H9 (cell line): ENCODE data around the gene ALPI. TPM values are rescaled to one million over a fixed set of nuclear protein-coding genes. Genes with fewer than 3 reads are reported as not detected.
"Not testable (repeated sequence)": the region's sequence is repeated elsewhere in the genome, so short reads cannot be mapped to it uniquely, and the experiment has no call there.

Experiments used
- DNase-seq: peaks from one replicate; pipeline ENCODE4 v3.0.0-alpha.2; 2017
- H2AFZ ChIP-seq: one replicate; pipeline ENCODE4 v1.6.1; 2013; ENCODE audit warnings: mild to moderate bottlenecking, low read length, control low read depth, moderate library complexity
- H2AK5ac ChIP-seq: 2 replicates; pipeline ENCODE4 v1.6.1; 2013; ENCODE audit warnings: low read length, control low read depth, mixed read lengths; ENCODE audit not compliant: insufficient read length
- H2BK120ac ChIP-seq: one replicate; pipeline ENCODE4 v1.6.1; 2013; ENCODE audit warnings: low read depth, mild to moderate bottlenecking, low read length, control low read depth, inconsistent platforms; ENCODE audit not compliant: poor library complexity, severe bottlenecking
- H2BK12ac ChIP-seq: 2 replicates; pipeline ENCODE4 v1.6.1; 2013; ENCODE audit warnings: low read length, control low read depth, mixed read lengths, low read depth; ENCODE audit not compliant: insufficient read length
- H2BK15ac ChIP-seq: 2 replicates; pipeline ENCODE4 v1.6.1; 2013; ENCODE audit warnings: low read depth, low read length, control low read depth
- H2BK20ac ChIP-seq: one replicate; pipeline ENCODE4 v1.6.1; 2013; ENCODE audit warnings: low read depth, mild to moderate bottlenecking, low read length, control low read depth, inconsistent platforms; ENCODE audit not compliant: poor library complexity, severe bottlenecking
- H2BK5ac ChIP-seq: 2 replicates; pipeline ENCODE4 v1.6.1; 2013; ENCODE audit warnings: low read length, control low read depth, mixed read lengths; ENCODE audit not compliant: insufficient read length
- H3K14ac ChIP-seq: 2 replicates; pipeline ENCODE4 v1.6.1; 2013; ENCODE audit warnings: low read length, control low read depth; ENCODE audit not compliant: insufficient read depth
- H3K18ac ChIP-seq: 2 replicates; pipeline ENCODE4 v1.6.1; 2013; ENCODE audit warnings: low read depth, mild to moderate bottlenecking, mixed read lengths, low read length, control low read depth; ENCODE audit not compliant: insufficient read length
- H3K23ac ChIP-seq: 2 replicates; pipeline ENCODE4 v1.6.1; 2013; ENCODE audit warnings: low read length, control low read depth, mixed read lengths, low read depth; ENCODE audit not compliant: insufficient read length
- H3K23me2 ChIP-seq: 2 replicates; pipeline ENCODE4 v1.6.1; 2013; ENCODE audit warnings: low read depth, mild to moderate bottlenecking, mixed read lengths, low read length, control low read depth; ENCODE audit not compliant: insufficient read length, poor library complexity, severe bottlenecking
- H3K27ac ChIP-seq: 2 replicates; pipeline ENCODE4 v1.5.1; 2013; ENCODE audit warnings: low read length, control low read depth, mixed read lengths, low read depth; ENCODE audit not compliant: insufficient read length
- H3K27me3 ChIP-seq: 2 replicates; pipeline ENCODE4 v1.6.1; 2013; ENCODE audit warnings: low read length, control low read depth, inconsistent platforms; ENCODE audit not compliant: insufficient read depth
- H3K4ac ChIP-seq: 2 replicates; pipeline ENCODE4 v1.6.1; 2013; ENCODE audit warnings: low read depth, mild to moderate bottlenecking, control low read depth, inconsistent platforms, low read length, moderate library complexity
- H3K4me1 ChIP-seq: 2 replicates; pipeline ENCODE4 v1.6.1; 2013; ENCODE audit warnings: low read length, control low read depth, inconsistent platforms; ENCODE audit not compliant: insufficient read depth
- H3K4me2 ChIP-seq: 2 replicates; pipeline ENCODE4 v1.6.1; 2013; ENCODE audit warnings: low read length, control low read depth, mixed read lengths; ENCODE audit not compliant: insufficient read length, insufficient read depth
- H3K56ac ChIP-seq: 2 replicates; pipeline ENCODE4 v1.6.1; 2013; ENCODE audit warnings: low read depth, mild to moderate bottlenecking, mixed read lengths, low read length, control low read depth; ENCODE audit not compliant: insufficient read length
- H3K79me1 ChIP-seq: 2 replicates; pipeline ENCODE4 v1.6.1; 2013; ENCODE audit warnings: low read depth, mild to moderate bottlenecking, moderate library complexity, low read length, control low read depth, inconsistent platforms; ENCODE audit not compliant: insufficient read depth, poor library complexity, severe bottlenecking
- H3K79me2 ChIP-seq: 2 replicates; pipeline ENCODE4 v1.6.1; 2013; ENCODE audit warnings: low read length, control low read depth, inconsistent platforms; ENCODE audit not compliant: insufficient read depth
- H3K9ac ChIP-seq: 2 replicates; pipeline ENCODE4 v1.6.1; 2013; ENCODE audit warnings: low read length, control low read depth, mixed read lengths; ENCODE audit not compliant: insufficient read length; ENCODE audit errors: extremely low read depth
- H3K9me3 ChIP-seq: one replicate; pipeline ENCODE4 v1.6.1; 2013; ENCODE audit warnings: low read depth, low read length, inconsistent platforms; ENCODE audit not compliant: control insufficient read depth
- H3T11ph ChIP-seq: one replicate; pipeline ENCODE4 v1.6.1; 2013; ENCODE audit warnings: mild to moderate bottlenecking, low read length, control low read depth, inconsistent platforms
- H4K20me1 ChIP-seq: one replicate; pipeline ENCODE4 v1.6.1; 2013; ENCODE audit not compliant: control insufficient read depth, insufficient read length, insufficient read depth
- H4K5ac ChIP-seq: 2 replicates; pipeline ENCODE4 v1.6.1; 2013; ENCODE audit warnings: low read depth, mild to moderate bottlenecking, mixed read lengths, low read length, control low read depth; ENCODE audit not compliant: insufficient read length
- H4K8ac ChIP-seq: replicated peaks from 2 replicates; pipeline ENCODE4 v1.6.1; 2013; ENCODE audit warnings: low read length, control low read depth, mixed read lengths, low read depth; ENCODE audit not compliant: insufficient read length
- H4K91ac ChIP-seq: 2 replicates; pipeline ENCODE4 v1.6.1; 2013; ENCODE audit warnings: low read depth, mild to moderate bottlenecking, moderate library complexity, mixed read lengths, low read length, control low read depth; ENCODE audit not compliant: insufficient read length
- H3K27ac Mint-ChIP-seq, 3 experiments: 2 replicates in 2 of 3; 3 replicates in 1 of 3; pipeline ENCODE4 v1.8.0; 2020 to 2021; ENCODE audit warnings: mixed read lengths in 3 of 3, mild to moderate bottlenecking in 1 of 3, moderate library complexity in 1 of 3
- H3K27me3 Mint-ChIP-seq: 2 replicates; pipeline ENCODE4 v1.8.0; 2021; ENCODE audit warnings: low read depth, mild to moderate bottlenecking, moderate library complexity, mixed read lengths
- H3K36me3 Mint-ChIP-seq, 3 experiments: 2 replicates in 2 of 3; 3 replicates in 1 of 3; pipeline ENCODE4 v1.8.0; 2020 to 2021; ENCODE audit warnings: low read depth in 3 of 3, mixed read lengths in 3 of 3; ENCODE audit not compliant: insufficient read depth in 1 of 3
- H3K4me1 Mint-ChIP-seq, 2 experiments: 2 replicates each; pipeline ENCODE4 v1.8.0; 2020; ENCODE audit warnings: mixed read lengths in 2 of 2
- H3K4me3 Mint-ChIP-seq, 2 experiments: 2 replicates in 1 of 2; 3 replicates in 1 of 2; pipeline ENCODE4 v1.8.0; 2020 to 2021; ENCODE audit warnings: mild to moderate bottlenecking in 2 of 2, mixed read lengths in 2 of 2, moderate library complexity in 1 of 2
- H3K9me3 Mint-ChIP-seq, 2 experiments: 2 replicates in 1 of 2; 3 replicates in 1 of 2; pipeline ENCODE4 v1.8.0; 2020; ENCODE audit warnings: mild to moderate bottlenecking in 2 of 2, mixed read lengths in 2 of 2, moderate library complexity in 1 of 2
- CTCF ChIP-seq: fragments of 200-600 bp; sonication (generic); conservative IDR thresholded peaks from 3 replicates; pipeline ENCODE4 v1.8.0; 2021; ENCODE audit warnings: antibody characterized with exemption, mild to moderate bottlenecking
- WGBS: extraction: QIAGEN DNeasy Blood & Tissue Kit; methylation state at CpG from one replicate; pipeline ENCODE4 v1.1.7; 2013; ENCODE audit warnings: missing lambda C conversion rate, low lambda C conversion rate, mixed read lengths; ENCODE audit not compliant: insufficient read length; ENCODE audit errors: extremely low coverage; 5-methylcytosine and 5-hydroxymethylcytosine counted together
- total RNA-seq: library from RNA; stranded (reverse); gene quantifications from 2 replicates; pipeline ENCODE4 v1.2.1, GENCODE V29; 2021

The ALPI gene
- total RNA-seq, 1 experiment from 2014 or later = not detected

GRCh38 chr2:232446266-232446777 is 9.6 kb upstream of the ALPI start:
- H2AK5ac ChIP-seq, H4K20me1 ChIP-seq: not testable (repeated sequence)
- no CpG with 5 or more reads among the region's 9 CpGs for WGBS

More at GRCh38 chr2:232446266-232446777, 9.6 kb upstream of the ALPI start:
- not testable (repeated sequence) for H3K27ac ChIP-seq, H3K9ac ChIP-seq, H3K9me3 ChIP-seq, H3K23ac ChIP-seq, H3K4me3 Mint-ChIP-seq, H3K4ac ChIP-seq, H3K14ac ChIP-seq, H3K4me1 Mint-ChIP-seq, H3K36me3 Mint-ChIP-seq, H2BK15ac ChIP-seq, H2BK120ac ChIP-seq, H3K27me3 Mint-ChIP-seq, H3K79me2 ChIP-seq, H2BK20ac ChIP-seq, H3K4me1 ChIP-seq, H3K23me2 ChIP-seq, H3K18ac ChIP-seq, H2AFZ ChIP-seq, H2BK12ac ChIP-seq, H3K9me3 Mint-ChIP-seq, H3T11ph ChIP-seq, H3K4me2 ChIP-seq, H3K27me3 ChIP-seq, H3K27ac Mint-ChIP-seq, H4K8ac ChIP-seq, H4K5ac ChIP-seq, H4K91ac ChIP-seq, H2BK5ac ChIP-seq, H3K56ac ChIP-seq, H3K79me1 ChIP-seq
- peak; percentile 52 for TF ChIP-seq CTCF
- DNase-seq = peak; percentile 36
